ENCODE measurements around the gene UTF1.

Gene UTF1

GRCh38 chr10:133224756-133225372 lies 5.2 kb upstream of the UTF1 start:
- no peaks in the 10 kb centered on the region for H3K79me2 ChIP-seq (ENCODE audit: insufficient read depth, low read depth)
- TF ChIP-seq CTCF (conservative IDR thresholded peaks at IDR 0.05; ENCODE audit: low read depth, low read length), result no peak
- no peak overlapping the region for H2AFZ ChIP-seq (ENCODE audit: low read depth)
- no peak overlapping the region for H3K9ac ChIP-seq
- no peak overlapping the region for H3K4me3 ChIP-seq (IDR thresholded peaks at IDR 0.05; ENCODE audit: insufficient read depth, low read depth, low read length)
- H3K36me3 ChIP-seq (ENCODE audit: insufficient read depth), result no peaks in the 10 kb centered on the region
- H3K4me2 ChIP-seq, result no peak overlapping the region
- no peaks in the 10 kb centered on the region for H4K20me1 ChIP-seq (ENCODE audit: insufficient read depth)
- H3K4me1 ChIP-seq (ENCODE audit: low read depth, poor library complexity, severe bottlenecking), result no peaks in the 10 kb centered on the region
- no peak overlapping the region for H3K27ac ChIP-seq
- H3K27me3 ChIP-seq (ENCODE audit: insufficient read depth, low read depth), result peaks cover 48% of the 10 kb centered on the region

- Histone ChIP-seq H4K20me1 (ENCODE audit: insufficient read depth) (no peaks in the 10 kb centered on the region), H3K4me1 (ENCODE audit: low read depth, poor library complexity, severe bottlenecking) (no peaks in the 10 kb centered on the region), H3K9ac (no peak overlapping the region), H3K4me3 (IDR thresholded peaks at IDR 0.05; ENCODE audit: insufficient read depth, low read depth, low read length) (no peak overlapping the region), H3K4me2 (no peak overlapping the region), H3K79me2 (ENCODE audit: insufficient read depth, low read depth) (no peaks in the 10 kb centered on the region), H3K27ac (no peak overlapping the region), H3K27me3 (ENCODE audit: insufficient read depth, low read depth) (peaks cover 48% of the 10 kb centered on the region), H3K36me3 (ENCODE audit: insufficient read depth) (no peaks in the 10 kb centered on the region), H2AFZ (ENCODE audit: low read depth) (no peak overlapping the region)
- TF ChIP-seq CTCF (conservative IDR thresholded peaks at IDR 0.05; ENCODE audit: low read depth, low read length), result no peak
These were observed 4.3 kb upstream of the UTF1 start for GRCh38 chr10:133225707-133226191.

- Histone ChIP-seq H3K4me3 (IDR thresholded peaks at IDR 0.05; ENCODE audit: insufficient read depth, low read depth, low read length) (no peak overlapping the region), H3K36me3 (ENCODE audit: insufficient read depth) (no peaks in the 10 kb centered on the region), H4K20me1 (ENCODE audit: insufficient read depth) (no peaks in the 10 kb centered on the region), H3K27ac (no peak overlapping the region), H3K4me2 (no peak overlapping the region), H2AFZ (ENCODE audit: low read depth) (no peak overlapping the region), H3K79me2 (ENCODE audit: insufficient read depth, low read depth) (no peaks in the 10 kb centered on the region), H3K9ac (no peak overlapping the region), H3K4me1 (ENCODE audit: low read depth, poor library complexity, severe bottlenecking) (no peaks in the 10 kb centered on the region), H3K27me3 (ENCODE audit: insufficient read depth, low read depth) (peaks cover 48% of the 10 kb centered on the region)
- no peak for TF ChIP-seq CTCF (conservative IDR thresholded peaks at IDR 0.05; ENCODE audit: low read depth, low read length)
These were observed 3.7 kb upstream of the UTF1 start for GRCh38 chr10:133226251-133226808.

GRCh38 chr10:133227256-133227655 lies 2.8 kb upstream of the UTF1 start:
- Histone ChIP-seq H3K4me2 (no peak overlapping the region), H3K9ac (no peak overlapping the region), H3K36me3 (ENCODE audit: insufficient read depth) (no peaks in the 10 kb centered on the region), H4K20me1 (ENCODE audit: insufficient read depth) (no peaks in the 10 kb centered on the region), H3K27me3 (ENCODE audit: insufficient read depth, low read depth) (peaks cover 48% of the 10 kb centered on the region), H2AFZ (ENCODE audit: low read depth) (no peak overlapping the region), H3K4me3 (IDR thresholded peaks at IDR 0.05; ENCODE audit: insufficient read depth, low read depth, low read length) (no peak overlapping the region), H3K27ac (no peak overlapping the region), H3K79me2 (ENCODE audit: insufficient read depth, low read depth) (no peaks in the 10 kb centered on the region), H3K4me1 (ENCODE audit: low read depth, poor library complexity, severe bottlenecking) (no peaks in the 10 kb centered on the region)
- TF ChIP-seq CTCF (conservative IDR thresholded peaks at IDR 0.05; ENCODE audit: low read depth, low read length), result no peak

Data from KMS-11 (cell line).